Gastroesophageal sphincter (tissue), 4 donors: ENCODE data around the gene CRIM1. TPM values are rescaled to one million over a fixed set of nuclear protein-coding genes. Genes with fewer than 3 reads are reported as not detected.
A peak's percentile ranks its signal among the peaks of the same experiment; 100 is the strongest.

Experiments
- ATAC-seq: fragments of 150-250 bp; one replicate; pipeline ENCODE4 v1.9.1; 2016; ENCODE audit warnings: mild to moderate bottlenecking, moderate library complexity
- H3K27ac ChIP-seq, 4 donors: fragments of 200-600 bp; sonication (generic) in 3 of 4; 1 replicate in 3 of 4; 2 replicates in 1 of 4; pipeline ENCODE4 v1.5.1; 2016 to 2019
- H3K27me3 ChIP-seq: fragments of 200-600 bp; sonication (generic); one replicate; pipeline ENCODE4 v1.5.1; 2019
- H3K36me3 ChIP-seq, 2 donors: fragments of 200-600 bp; sonication (generic); one replicate each; pipeline ENCODE4 v1.5.1; 2019; ENCODE audit warnings: control low read depth in 1 of 2
- H3K4me1 ChIP-seq, 3 donors: fragments of 200-600 bp; sonication (generic); 1 replicate in 2 of 3; 2 replicates in 1 of 3; pipeline ENCODE4 v1.5.1; 2016 to 2019; ENCODE audit warnings: control low read depth in 2 of 3
- H3K4me3 ChIP-seq, 2 donors: fragments of 200-600 bp; sonication (generic); one replicate each; pipeline ENCODE4 v1.5.1; 2019; ENCODE audit warnings: mild to moderate bottlenecking in 1 of 2, moderate library complexity in 1 of 2
- H3K9me3 ChIP-seq, 3 donors: fragments of 200-600 bp; sonication (generic); one replicate each; pipeline ENCODE4 v1.5.1; 2017 to 2019; ENCODE audit warnings: control low read depth in 2 of 3
- EP300 ChIP-seq: sonication (generic); formaldehyde crosslinking; IDR thresholded peaks from one replicate; pipeline ENCODE4 v1.6.1; 2017; ENCODE audit warnings: antibody characterized with exemption, mild to moderate bottlenecking
- POLR2A ChIP-seq, 2 donors: fragments of 450-650 bp; IDR thresholded peaks; one replicate each; pipeline ENCODE4 v1.6.1; 2017; ENCODE audit warnings: antibody characterized with exemption in 2 of 2, mild to moderate bottlenecking in 2 of 2, moderate library complexity in 1 of 2
- POLR2AphosphoS5 ChIP-seq: sonication (generic); formaldehyde crosslinking; IDR thresholded peaks from one replicate; pipeline ENCODE4 v1.6.1; 2017; ENCODE audit warnings: antibody characterized with exemption
- WGBS, 2 donors: methylation state at CpG; one replicate each; pipeline ENCODE4 v1.1.5; 2018; ENCODE audit warnings: low coverage in 1 of 2; 5-methylcytosine and 5-hydroxymethylcytosine counted together
- total RNA-seq, 4 donors: library from RNA; depleted of rRNA; stranded (reverse); fragments of >200 nt; gene quantifications; one replicate each; pipeline ENCODE4 v1.1.0, GENCODE V29; 2016
- TF ChIP-seq, protein P1 (sequence below), 4 experiments: fragments of 200-600 bp in 2 of 4; fragments of 450-650 bp in 2 of 4; sonication (generic) in 1 of 4; IDR thresholded peaks; one replicate each; pipeline ENCODE4 v1.5.1; 2017 to 2019; ENCODE audit warnings: antibody characterized with exemption in 4 of 4, mild to moderate bottlenecking in 2 of 4, moderate library complexity in 2 of 4

Gene CRIM1
- total RNA-seq, 4 donors from 2014 or later: 150 to 342 (median 203) TPM

DNA sequence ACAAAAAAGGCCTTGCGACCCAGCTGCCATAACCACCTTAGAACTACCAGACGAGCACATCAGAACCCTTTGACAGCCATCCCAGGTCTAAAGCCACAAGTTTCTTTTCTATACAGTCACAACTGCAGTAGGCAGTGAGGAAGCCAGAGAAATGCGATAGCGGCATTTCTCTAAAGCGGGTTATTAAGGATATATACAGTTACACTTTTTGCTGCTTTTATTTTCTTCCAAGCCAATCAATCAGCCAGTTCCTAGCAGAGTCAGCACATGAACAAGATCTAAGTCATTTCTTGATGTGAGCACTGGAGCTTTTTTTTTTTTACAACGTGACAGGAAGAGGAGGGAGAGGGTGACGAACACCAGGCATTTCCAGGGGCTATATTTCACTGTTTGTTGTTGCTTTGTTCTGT, 193.6 kb downstream of the CRIM1 start:
- peaks cover 0 to 12% (median 6%) of the 10 kb centered on the region in 3 donors for H3K4me1 ChIP-seq
- no peak overlapping the region for H3K4me3 ChIP-seq
- no peaks in the 10 kb centered on the region for H3K9me3 ChIP-seq
- no peak for ATAC-seq
- peaks cover 4 to 70% of the 10 kb centered on the region in 2 donors for H3K36me3 ChIP-seq
- peak overlapping the region in 1 of 4 donors; percentile 3 for H3K27ac ChIP-seq
- 64 to 75% methylated on average over 6 to 7 of the region's 7 CpGs for WGBS, 2 donors
- TF ChIP-seq EP300 (no peak), POLR2AphosphoS5 (peak; percentile 30)
- H3K27me3 ChIP-seq: no peaks in the 10 kb centered on the region

DNA sequence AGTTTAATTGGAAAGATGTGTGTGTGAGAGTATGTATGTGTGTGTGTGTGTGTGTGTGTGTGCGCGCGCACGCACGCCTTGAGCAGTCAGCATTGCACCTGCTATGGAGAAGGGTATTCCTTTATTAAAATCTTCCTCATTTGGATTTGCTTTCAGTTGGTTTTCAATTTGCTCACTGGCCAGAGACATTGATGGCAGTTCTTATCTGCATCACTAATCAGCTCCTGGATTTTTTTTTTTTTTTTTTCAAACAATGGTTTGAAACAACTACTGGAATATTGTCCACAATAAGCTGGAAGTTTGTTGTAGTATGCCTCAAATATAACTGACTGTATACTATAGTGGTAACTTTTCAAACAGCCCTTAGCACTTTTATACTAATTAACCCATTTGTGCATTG, 194.4 kb downstream of the CRIM1 start:
- 98 to 100% methylated on average over 5 of the region's 5 CpGs for WGBS, 2 donors
- Histone ChIP-seq H3K4me3 (no peak overlapping the region), H3K36me3 (peaks cover 4 to 70% of the 10 kb centered on the region in 2 donors), H3K27me3 (no peaks in the 10 kb centered on the region), H3K4me1 (peaks cover 0 to 8% (median 3%) of the 10 kb centered on the region in 3 donors), H3K9me3 (no peaks in the 10 kb centered on the region), H3K27ac (no peak overlapping the region)
- TF ChIP-seq EP300 (no peak), POLR2AphosphoS5 (no peak)
- TF ChIP-seq, protein P1, sequence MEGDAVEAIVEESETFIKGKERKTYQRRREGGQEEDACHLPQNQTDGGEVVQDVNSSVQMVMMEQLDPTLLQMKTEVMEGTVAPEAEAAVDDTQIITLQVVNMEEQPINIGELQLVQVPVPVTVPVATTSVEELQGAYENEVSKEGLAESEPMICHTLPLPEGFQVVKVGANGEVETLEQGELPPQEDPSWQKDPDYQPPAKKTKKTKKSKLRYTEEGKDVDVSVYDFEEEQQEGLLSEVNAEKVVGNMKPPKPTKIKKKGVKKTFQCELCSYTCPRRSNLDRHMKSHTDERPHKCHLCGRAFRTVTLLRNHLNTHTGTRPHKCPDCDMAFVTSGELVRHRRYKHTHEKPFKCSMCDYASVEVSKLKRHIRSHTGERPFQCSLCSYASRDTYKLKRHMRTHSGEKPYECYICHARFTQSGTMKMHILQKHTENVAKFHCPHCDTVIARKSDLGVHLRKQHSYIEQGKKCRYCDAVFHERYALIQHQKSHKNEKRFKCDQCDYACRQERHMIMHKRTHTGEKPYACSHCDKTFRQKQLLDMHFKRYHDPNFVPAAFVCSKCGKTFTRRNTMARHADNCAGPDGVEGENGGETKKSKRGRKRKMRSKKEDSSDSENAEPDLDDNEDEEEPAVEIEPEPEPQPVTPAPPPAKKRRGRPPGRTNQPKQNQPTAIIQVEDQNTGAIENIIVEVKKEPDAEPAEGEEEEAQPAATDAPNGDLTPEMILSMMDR (IDR thresholded peaks at IDR 0.05): no peak
- no peak for ATAC-seq

DNA sequence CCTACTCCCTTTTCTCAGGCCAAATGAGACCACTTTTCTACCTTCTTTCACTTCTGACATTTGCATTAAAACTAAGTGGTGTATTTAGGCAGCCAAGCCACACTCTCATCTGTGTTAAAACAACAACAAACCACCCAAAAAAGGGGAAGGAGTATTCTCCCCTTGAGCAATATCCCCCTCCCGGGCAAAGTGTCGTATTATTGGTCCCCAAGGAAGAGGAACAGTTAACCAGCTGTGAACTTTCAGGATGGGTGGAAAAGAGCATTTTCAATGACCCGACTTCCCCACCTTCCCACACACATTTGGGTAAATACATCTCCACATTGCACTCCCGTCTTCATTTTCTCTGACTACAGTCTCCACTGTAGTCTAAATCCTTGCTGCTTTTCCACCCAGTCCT, 198.1 kb downstream of the CRIM1 start:
- WGBS, 2 donors: 51 to 60% methylated on average over 4 of the region's 4 CpGs
- H3K27me3 ChIP-seq: no peaks in the 10 kb centered on the region
- no peak overlapping the region for H3K4me3 ChIP-seq
- H3K9me3 ChIP-seq: no peaks in the 10 kb centered on the region
- peak overlapping the region in 1 of 4 donors; percentile 7 for H3K27ac ChIP-seq
- TF ChIP-seq, protein P1 (IDR thresholded peaks at IDR 0.05): no peak
- TF ChIP-seq POLR2AphosphoS5 (no peak), POLR2A (IDR thresholded peaks at IDR 0.05) (no peak), EP300 (no peak)
- peaks cover 4 to 57% of the 10 kb centered on the region in 2 donors for H3K36me3 ChIP-seq
- H3K4me1 ChIP-seq: peaks cover 0 to 12% (median 5%) of the 10 kb centered on the region in 3 donors
- peak; percentile 19 for ATAC-seq

DNA sequence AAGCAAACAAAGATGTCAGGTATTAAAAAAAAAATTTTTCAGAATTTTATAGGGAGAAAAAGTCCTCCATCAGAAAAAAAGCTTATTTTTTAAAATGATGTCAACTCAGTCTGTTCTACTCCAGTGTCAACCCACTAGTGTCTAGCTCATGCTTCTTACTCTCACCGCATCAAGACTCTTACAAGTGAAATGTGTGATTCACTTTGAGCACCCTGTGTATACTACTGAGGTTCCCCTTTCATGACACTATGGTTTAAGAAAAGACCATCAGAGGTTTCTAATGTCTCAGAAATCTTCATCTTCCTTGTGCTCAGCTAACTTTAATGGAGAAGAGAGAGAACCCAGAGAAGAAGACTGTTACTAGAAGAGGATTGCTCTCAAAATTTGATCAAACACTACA, 199.0 kb downstream of the CRIM1 start:
- Histone ChIP-seq H3K9me3 (no peaks in the 10 kb centered on the region), H3K27me3 (no peaks in the 10 kb centered on the region), H3K4me3 (no peak overlapping the region), H3K4me1 (peaks cover 0 to 12% (median 5%) of the 10 kb centered on the region in 3 donors), H3K27ac (no peak overlapping the region), H3K36me3 (peaks cover 4 to 52% of the 10 kb centered on the region in 2 donors)
- WGBS, 2 donors: 100% methylated on average over 1 of the region's 1 CpG
- TF ChIP-seq POLR2AphosphoS5: no peak
- TF ChIP-seq EP300: no peak
- TF ChIP-seq, protein P1 (IDR thresholded peaks at IDR 0.05): no peak
- TF ChIP-seq POLR2A (IDR thresholded peaks at IDR 0.05): no peak
- no peak for ATAC-seq

DNA sequence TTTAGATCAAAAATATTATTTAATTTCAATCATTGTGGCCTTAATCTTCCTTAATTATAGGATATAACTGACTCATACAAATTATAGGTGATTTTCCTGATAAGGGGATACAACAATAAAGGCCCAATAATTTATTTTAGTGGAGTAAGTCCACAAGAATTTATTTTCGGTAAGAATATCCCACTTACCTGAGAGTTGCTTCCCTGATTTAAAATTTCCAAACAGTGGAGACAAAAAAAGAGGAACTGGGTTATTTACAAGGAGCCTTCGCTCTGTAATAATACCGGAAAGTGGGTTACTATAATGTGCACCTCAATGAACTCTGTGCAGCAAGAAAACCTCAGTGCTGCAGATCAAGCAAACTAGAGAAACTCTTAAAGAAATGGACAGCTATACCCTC, 200.2 kb downstream of the CRIM1 start:
- no peak for ATAC-seq
- Histone ChIP-seq H3K9me3 (no peaks in the 10 kb centered on the region), H3K4me1 (peaks cover 0 to 14% (median 5%) of the 10 kb centered on the region in 3 donors), H3K27me3 (no peaks in the 10 kb centered on the region), H3K36me3 (peaks cover 4 to 51% of the 10 kb centered on the region in 2 donors), H3K27ac (peak overlapping the region in 2 of 4 donors; percentile 3 to 48), H3K4me3 (no peak overlapping the region)
- TF ChIP-seq, protein P1 (IDR thresholded peaks at IDR 0.05): no peak
- no peak for TF ChIP-seq POLR2AphosphoS5
- no peak for TF ChIP-seq POLR2A (IDR thresholded peaks at IDR 0.05)
- no peak for TF ChIP-seq EP300
- WGBS, 2 donors: 77 to 97% methylated on average over 3 of the region's 3 CpGs
